Erythroblast (primary cell): ENCODE results near the gene SH3RF1.

Experiments
- GATA1 ChIP-seq: IDR thresholded peaks from 2 replicates; pipeline ENCODE4 v1.6.1; 2011; ENCODE audit warnings: low read depth, mild to moderate bottlenecking, control low read depth, low read length, moderate library complexity
- POLR2A ChIP-seq: IDR thresholded peaks from 2 replicates; pipeline ENCODE4 v1.6.1; 2011; ENCODE audit warnings: mild to moderate bottlenecking, low read length

DNA sequence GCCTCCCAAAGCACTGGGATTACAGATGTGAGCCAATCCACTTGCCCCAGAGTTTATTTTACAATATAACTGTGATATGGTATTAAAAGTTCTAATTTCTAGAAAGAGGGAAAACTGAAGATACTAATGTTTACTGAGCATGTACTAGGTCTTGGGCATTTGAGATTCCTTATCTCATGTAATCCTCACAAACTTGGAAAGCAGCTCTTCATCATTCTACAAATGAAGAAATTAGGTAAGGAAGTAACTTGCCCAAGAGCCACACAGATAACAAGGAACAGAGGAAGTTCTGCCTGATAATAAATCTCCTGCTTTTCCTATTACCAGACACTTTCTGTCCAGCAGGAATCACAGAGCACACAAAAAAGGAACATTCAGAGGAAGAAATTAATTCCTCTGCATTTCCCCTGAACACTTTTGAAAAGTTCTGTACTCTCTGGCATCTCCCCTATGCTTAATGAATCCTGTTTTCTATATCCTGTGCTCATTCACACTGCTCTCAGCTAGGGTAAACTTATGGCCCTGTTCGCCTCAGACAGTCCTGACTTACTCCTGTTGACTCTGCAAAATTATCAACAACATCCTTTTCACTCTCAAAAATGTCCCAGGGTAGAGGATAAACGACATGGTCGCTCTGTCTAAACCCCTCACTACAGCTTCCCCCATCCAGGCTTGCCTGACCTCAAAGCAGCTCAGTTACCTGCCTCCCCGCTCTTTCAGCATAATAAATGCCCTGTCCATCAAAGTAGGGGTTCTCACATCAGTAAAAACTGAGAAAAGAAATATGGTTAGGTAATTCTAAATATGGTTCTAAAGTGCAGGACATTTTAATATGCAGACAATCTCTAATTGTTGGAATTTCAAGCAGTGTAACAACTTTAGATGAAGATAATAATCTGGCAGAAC is 13.6 kb downstream of the SH3RF1 start:
- TF ChIP-seq POLR2A (no peak), GATA1 (no peak)
